ENCODE data around the gene MYO1C.

The MYO1C gene

GRCh38 chr17:1485423-1486376, 6.8 kb downstream of the MYO1C start:
- peak; percentile 60 for DNase-seq (ENCODE audit: low spot score)

GRCh38 chr17:1484676-1485422, 7.6 kb downstream of the MYO1C start:
- peak; percentile 64 for DNase-seq (ENCODE audit: low spot score)

DNA sequence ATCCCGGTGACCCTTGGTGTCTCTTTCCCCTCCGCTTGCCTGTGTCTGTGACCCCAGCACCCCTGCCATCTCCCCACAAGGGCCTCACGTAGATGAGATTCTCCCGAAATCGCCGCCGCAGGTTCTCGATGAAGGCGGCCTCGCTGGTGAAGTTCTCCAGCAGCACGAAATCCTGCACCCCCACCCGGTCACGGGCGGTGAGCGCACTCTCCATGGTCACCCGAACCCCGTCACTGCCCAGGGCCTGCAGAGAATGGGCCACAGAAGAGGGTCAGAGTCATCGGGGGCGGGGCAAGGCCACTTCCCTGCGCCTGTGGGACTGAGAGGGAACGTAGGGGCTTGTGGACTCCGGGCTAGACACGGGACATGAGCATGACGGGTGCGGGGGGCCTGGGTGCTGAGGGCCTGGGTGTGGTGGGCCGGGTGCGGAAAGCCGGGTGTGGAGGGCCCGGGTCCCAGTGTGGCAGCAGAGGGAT, 8.4 kb downstream of the MYO1C start:
- DNase-seq (ENCODE audit: low spot score) = no peak

GRCh38 chr17:1482680-1483079, 9.8 kb downstream of the MYO1C start:
- DNase-seq (ENCODE audit: low spot score) = no peak

DNA sequence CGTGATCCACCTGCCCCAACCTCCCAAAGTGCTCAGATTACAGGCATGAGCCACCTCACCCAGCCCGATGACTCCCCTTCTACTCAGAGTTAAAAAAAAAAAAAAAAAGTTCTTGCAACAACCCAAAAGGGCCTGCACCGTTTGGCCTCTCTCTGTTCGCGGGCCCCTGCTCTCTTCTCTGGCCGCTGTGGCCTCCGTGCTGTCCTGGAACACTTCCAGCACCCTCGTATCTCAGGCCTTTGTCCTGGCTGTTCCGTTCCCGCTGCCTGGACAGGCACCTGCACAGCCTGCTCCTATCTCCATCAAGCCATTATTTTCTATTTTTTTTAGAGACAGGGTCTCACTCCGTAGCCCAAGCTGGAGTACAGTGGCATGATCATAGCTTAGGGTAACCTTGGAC, 10.8 kb downstream of the MYO1C start:
- DNase-seq (ENCODE audit: low spot score) = no peak

- no peak for DNase-seq (ENCODE audit: low spot score)
Observed at GRCh38 chr17:1480747-1481465, 11.6 kb downstream of the MYO1C start.

- no peak for DNase-seq (ENCODE audit: low spot score)
Observed at GRCh38 chr17:1478418-1478817, 14.1 kb downstream of the MYO1C start.

DNA sequence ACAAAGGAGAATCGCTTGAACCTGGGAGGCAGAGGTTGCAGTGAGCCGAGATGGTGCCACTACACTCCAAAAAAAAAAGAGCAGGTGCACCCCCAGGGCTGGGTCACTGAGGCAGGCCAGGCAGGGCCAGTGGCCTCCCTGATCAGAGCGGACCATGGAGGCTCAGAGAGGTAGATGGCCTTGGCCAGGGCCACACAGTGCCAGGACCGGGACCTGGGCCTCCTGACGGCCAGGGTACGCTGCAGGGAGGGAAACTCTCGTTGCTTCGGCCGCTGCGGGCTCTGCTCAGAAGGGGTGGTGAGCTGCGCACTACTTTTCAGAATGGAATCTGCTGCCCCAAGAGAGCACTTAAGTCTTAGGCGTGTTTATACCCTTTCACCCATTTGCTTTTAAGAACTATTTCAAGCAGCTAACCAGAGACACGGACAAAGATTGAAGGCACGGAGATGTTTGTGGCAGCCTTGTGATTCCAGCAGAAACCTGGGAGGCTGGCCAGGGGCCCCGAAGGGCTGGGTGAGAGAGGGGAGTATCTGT, 17.1 kb downstream of the MYO1C start:
- no peak for DNase-seq (ENCODE audit: low spot score)

DNA sequence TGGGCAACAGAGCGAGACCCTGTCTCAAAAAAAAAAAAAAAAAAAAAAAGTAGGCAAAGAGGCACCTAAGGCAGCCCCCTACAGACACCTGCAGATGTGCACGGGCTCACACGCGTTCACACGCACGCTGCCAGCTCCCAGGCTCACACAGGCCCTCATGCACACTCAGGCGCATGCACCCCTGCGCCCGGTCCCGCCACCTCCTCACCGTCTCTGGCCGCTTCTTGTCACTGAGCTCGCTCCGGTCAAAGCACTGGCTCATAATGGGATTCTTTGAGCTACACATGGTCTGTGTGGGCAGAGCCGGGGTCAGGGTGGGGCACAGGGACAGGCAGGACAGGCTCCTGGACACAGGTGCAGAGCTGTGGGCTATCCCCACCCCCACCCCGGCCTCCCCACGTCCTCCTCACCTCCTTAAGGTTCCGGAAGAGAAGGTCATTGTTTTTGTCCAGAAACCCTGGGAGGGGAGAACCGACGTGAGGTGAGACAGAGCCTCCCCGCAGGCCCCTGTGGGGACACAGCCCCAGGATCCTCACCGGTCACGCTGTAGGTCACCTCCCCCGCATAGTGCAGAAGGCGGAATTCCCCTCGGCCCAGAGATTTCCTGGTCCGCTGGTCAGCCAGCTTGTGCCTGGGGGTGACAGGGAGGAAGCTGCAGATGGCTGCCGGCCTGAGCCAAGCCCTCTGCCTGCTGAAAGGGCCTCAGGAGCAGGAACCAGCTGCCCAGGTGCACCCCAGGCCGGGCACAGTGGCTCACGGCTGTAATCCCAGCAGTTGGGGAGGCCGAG, 17.9 kb downstream of the MYO1C start:
- no peak for DNase-seq (ENCODE audit: low spot score)

- no peak for DNase-seq (ENCODE audit: low spot score)
Observed at GRCh38 chr17:1473841-1474240, 18.6 kb downstream of the MYO1C start.

DNA sequence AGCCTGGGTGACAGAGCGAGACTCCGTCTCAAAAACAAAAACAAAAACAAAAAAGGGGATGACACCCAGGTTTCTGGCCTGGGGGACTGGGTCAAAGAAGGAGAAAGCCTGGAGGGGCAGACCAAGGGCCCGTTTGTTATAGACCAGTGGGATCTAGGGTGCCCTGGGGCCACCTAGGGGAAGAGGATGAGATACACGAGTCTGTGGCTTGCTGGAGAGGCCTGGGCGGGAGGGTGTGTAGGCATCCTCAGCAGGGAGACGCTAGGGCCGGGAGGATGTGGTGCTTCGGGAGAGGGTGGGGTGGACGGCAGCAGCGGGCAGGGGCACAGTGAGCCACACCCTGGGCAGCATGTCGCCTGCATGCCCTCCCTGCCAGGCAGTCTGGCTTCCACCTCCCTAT, 19.3 kb downstream of the MYO1C start:
- no peak for DNase-seq (ENCODE audit: low spot score)

GRCh38 chr17:1471911-1472821, 20.3 kb downstream of the MYO1C start:
- DNase-seq (ENCODE audit: low spot score) = no peak

- DNase-seq (ENCODE audit: low spot score) = no peak
Observed at GRCh38 chr17:1471490-1471889, 21.0 kb downstream of the MYO1C start.

DNA sequence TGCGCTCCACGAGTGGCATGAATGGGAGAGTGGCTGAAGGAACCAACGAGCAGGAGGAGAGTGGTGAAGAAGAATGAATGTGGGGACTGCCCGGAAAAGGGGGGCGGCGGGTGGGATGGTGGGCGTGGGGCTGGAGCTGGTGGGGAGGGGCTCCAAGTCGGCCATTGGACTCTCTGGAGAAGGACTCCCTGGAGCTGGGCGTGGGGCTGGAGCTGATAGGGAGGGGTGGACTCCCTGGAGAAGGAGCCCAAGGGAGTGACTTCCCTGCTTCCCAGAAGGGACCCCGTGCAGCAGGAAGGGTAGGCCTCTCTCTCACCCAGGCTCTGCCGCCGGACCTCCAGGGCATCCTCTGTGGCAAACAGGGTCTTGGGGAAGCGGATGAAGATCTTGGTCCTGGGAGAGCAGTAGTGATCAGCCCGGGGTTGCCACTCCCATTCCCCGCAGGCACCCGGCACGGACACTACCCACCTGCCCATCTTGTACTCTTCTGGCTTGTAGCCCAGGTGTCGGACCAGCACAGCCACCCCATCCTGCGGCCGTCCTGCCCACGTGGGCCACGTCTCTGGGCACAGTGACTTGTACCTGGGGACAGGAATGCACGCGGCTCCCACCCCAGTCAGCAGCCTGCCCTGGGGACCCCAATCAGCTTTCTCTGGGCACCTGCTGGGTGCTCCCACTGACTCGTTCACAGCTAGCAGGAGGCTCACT, 21.6 kb downstream of the MYO1C start:
- DNase-seq (ENCODE audit: low spot score) = no peak

DNA sequence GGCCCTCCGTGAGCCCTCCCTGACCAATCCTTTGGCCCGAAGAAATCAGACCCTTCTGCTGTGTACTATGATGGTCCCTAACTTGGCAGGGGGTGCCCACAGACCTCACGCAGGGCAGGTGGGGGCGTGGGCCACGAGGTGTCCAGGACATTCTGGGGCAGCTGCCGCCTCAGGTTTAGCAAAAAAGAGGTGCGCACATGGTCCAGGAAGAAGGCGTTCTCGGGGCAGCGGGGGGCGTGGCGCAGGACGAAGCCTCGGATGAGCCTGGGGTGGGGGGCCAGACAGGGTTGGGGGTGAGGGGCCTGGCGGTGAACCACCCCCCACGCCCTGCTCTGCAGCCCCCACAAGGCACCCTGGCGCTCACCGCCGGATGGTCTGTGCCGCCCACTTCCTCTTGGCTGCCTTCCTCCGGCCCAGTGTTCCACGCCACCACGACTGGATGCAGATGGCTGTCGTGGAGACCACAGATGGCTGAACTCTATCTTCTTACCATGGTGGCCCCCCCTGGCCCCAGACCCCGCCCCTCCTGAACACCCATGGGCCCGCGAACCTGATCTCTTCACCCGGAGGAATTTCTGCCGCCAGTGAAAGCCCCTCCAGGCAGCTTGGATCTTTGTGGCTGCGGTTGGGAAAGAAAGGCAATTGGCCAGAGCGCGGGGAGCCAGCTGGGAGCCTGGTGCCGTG, 22.3 kb downstream of the MYO1C start:
- no peak for DNase-seq (ENCODE audit: low spot score)

DNA sequence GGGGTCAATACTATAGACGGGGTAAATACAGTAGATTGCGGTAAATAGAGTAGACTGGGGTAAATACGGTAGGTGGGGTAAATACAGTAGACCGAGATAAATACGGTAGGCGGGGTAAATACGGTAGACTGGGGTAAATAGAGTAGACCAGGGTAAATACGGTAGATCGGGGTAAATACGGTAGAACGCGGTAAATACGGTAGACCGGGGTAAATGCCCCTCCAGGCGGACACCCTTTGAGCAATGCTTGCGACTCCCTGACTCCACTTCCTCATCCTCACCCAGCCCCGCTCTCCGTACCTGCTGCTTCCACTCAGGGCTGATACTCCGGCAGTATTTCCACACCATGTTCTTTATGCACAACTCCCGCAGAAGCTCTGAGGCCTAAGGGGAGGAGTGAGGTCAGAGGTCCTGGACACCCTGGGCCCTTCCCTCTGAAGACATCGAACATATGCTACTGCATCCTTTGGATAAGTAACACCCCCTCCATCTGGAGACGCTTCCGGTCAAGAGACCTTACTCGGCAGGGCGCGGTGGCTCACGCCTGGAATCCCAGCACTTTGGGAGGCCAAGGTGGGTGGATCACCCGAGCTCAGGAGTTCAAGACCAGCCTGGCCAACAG, 23.1 kb downstream of the MYO1C start:
- DNase-seq (ENCODE audit: low spot score) = peak; percentile 58

DNA sequence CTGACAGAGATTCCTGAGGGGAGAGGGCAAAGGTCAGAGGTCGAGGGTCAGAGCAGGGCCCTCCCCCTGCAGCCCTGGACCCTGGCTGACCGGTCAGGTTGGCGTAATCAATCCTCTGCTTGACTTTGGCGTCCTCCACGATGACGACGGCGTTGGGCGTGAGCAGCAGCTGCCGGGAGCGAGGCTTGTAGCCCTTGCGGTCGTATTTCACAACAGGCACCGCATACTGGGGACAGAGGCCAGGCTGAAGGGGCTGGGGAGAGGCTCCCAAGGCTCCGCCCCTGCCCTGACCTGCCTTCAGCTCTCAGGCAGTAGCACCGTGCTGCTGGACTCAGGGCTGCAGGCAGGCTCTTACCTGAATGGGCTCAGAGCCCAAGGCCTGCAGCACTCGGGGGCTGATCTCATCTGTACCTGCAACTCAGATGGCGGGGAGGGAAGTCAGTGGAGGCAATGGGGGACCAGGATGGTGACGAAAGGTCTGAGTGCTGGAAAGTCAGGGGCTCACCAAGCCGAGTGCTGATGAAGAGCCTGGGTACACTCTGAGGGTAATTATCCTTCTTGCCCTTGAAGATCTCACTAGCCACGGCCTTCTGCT, 24.5 kb downstream of the MYO1C start:
- DNase-seq (ENCODE audit: low spot score) = no peak

DNA sequence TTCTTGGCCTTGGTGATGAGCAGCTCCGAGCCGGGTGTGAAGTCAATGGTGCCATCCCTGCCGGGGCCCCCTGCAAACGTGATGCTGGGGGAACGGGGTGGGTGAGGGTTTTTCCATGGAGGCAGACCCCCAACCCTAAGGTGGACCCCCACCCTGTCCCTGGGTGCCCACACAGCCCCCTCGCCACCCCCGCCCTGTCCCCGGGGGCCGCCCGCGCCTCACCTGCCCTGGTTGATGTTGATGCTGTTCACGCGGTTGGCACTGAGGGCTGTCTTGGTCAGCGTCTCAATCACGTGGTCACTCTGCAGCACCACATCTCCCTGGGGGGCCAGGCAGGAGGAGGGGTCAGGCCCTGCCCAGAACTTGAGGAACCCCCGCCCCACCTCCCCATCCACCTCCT, 25.2 kb downstream of the MYO1C start:
- DNase-seq (ENCODE audit: low spot score) = no peak
